ENCODE results near the gene AIFM1. TPM values are rescaled to one million over a fixed set of nuclear protein-coding genes. Genes with fewer than 3 reads are reported as not detected.

The AIFM1 gene
- total RNA-seq, 4 donors from 2014 or later: 7.6 to 15.0 (median 10.4) TPM

GRCh38 chrX:130179579-130180215 lies 14.1 kb upstream of the AIFM1 start:
- DNase-seq (ENCODE audit: low spot score in 2 of 2): no peak
- intact Hi-C loops (cut with DNase I; ENCODE audit: low total_unique reads): no loop called here

GRCh38 chrX:130179170-130179569 lies 13.5 kb upstream of the AIFM1 start:
- WGBS, 2 donors: 67 to 91% methylated on average over 4 to 5 of the region's 5 CpGs
- TF ChIP-seq POLR2A (IDR thresholded peaks at IDR 0.05) (no peak), CTCF (IDR thresholded peaks at IDR 0.05) (no peak)

More at GRCh38 chrX:130179579-130180215, 14.1 kb upstream of the AIFM1 start:
- WGBS, 2 donors: 41 to 48% methylated on average over 7 of the region's 7 CpGs
- no peak for TF ChIP-seq POLR2A (IDR thresholded peaks at IDR 0.05)
- TF ChIP-seq CTCF (IDR thresholded peaks at IDR 0.05): no peak
- no peak overlapping the region for H3K4me3 ChIP-seq (ENCODE audit: low read depth, poor library complexity, severe bottlenecking)

GRCh38 chrX:130176942-130177341 lies 11.3 kb upstream of the AIFM1 start:
- H3K4me3 ChIP-seq (ENCODE audit: low read depth, poor library complexity, severe bottlenecking): no peak overlapping the region
- intact Hi-C loops (cut with DNase I; ENCODE audit: low total_unique reads): no loop called here
- DNase-seq (ENCODE audit: low spot score in 2 of 2): peak in 1 of 2 donors; percentile 70
- TF ChIP-seq CTCF (IDR thresholded peaks at IDR 0.05): no peak
- WGBS, 2 donors: 70 to 82% methylated on average over 4 of the region's 4 CpGs

More at GRCh38 chrX:130179170-130179569, 13.5 kb upstream of the AIFM1 start:
- intact Hi-C loops (cut with DNase I; ENCODE audit: low total_unique reads): no loop called here
- no peak overlapping the region for H3K4me3 ChIP-seq (ENCODE audit: low read depth, poor library complexity, severe bottlenecking)
- peak in 1 of 2 donors; percentile 56 for DNase-seq (ENCODE audit: low spot score in 2 of 2)

- no peak for DNase-seq (ENCODE audit: low spot score in 2 of 2)
- H3K4me3 ChIP-seq (ENCODE audit: low read depth, poor library complexity, severe bottlenecking): no peak overlapping the region
- intact Hi-C loops (cut with DNase I; ENCODE audit: low total_unique reads): no loop called here
- TF ChIP-seq CTCF (IDR thresholded peaks at IDR 0.05): no peak
- TF ChIP-seq POLR2A (IDR thresholded peaks at IDR 0.05): no peak
These were observed 10.7 kb upstream of the AIFM1 start for GRCh38 chrX:130176354-130176776.

- no peak for DNase-seq (ENCODE audit: low spot score in 2 of 2)
- intact Hi-C loops (cut with DNase I; ENCODE audit: low total_unique reads): no loop called here
- TF ChIP-seq POLR2A (IDR thresholded peaks at IDR 0.05) (no peak), CTCF (IDR thresholded peaks at IDR 0.05) (no peak)
- no peak overlapping the region for H3K4me3 ChIP-seq (ENCODE audit: low read depth, poor library complexity, severe bottlenecking)
- 82 to 95% methylated on average over 2 of the region's 2 CpGs for WGBS, 2 donors
These were observed 9.3 kb upstream of the AIFM1 start for GRCh38 chrX:130174937-130175336.

Measured in lower leg skin (tissue), 4 donors.